Ishikawa (cell line): Measurements from ENCODE around the gene PALLD.

Experiments used
- CEBPB ChIP-seq: IDR thresholded peaks from 2 replicates; pipeline ENCODE4 v1.6.1; 2012
- CREB1 ChIP-seq: IDR thresholded peaks from 2 replicates; pipeline ENCODE4 v1.6.1; 2012; ENCODE audit warnings: low read depth
- EGR1 ChIP-seq: IDR thresholded peaks from 2 replicates; pipeline ENCODE4 v1.6.1; 2012
- EP300 ChIP-seq: IDR thresholded peaks from 2 replicates; pipeline ENCODE4 v1.6.1; 2012; ENCODE audit warnings: borderline replicate concordance
- FOXM1 ChIP-seq: IDR thresholded peaks from 2 replicates; pipeline ENCODE4 v1.6.1; 2012; ENCODE audit warnings: low read depth, borderline replicate concordance
- MAX ChIP-seq: IDR thresholded peaks from 2 replicates; pipeline ENCODE4 v1.6.1; 2012
- NFIC ChIP-seq: IDR thresholded peaks from 2 replicates; pipeline ENCODE4 v1.6.1; 2012
- RAD21 ChIP-seq: IDR thresholded peaks from 2 replicates; pipeline ENCODE4 v1.6.1; 2012; ENCODE audit warnings: low read depth
- TAF1 ChIP-seq: IDR thresholded peaks from 2 replicates; pipeline ENCODE4 v1.6.1; 2012; ENCODE audit warnings: low read depth, mild to moderate bottlenecking
- TCF12 ChIP-seq: IDR thresholded peaks from 2 replicates; pipeline ENCODE4 v1.6.1; 2012; ENCODE audit warnings: low read depth
- TEAD4 ChIP-seq: IDR thresholded peaks from 2 replicates; pipeline ENCODE4 v1.6.1; 2012
- YY1 ChIP-seq: IDR thresholded peaks from 2 replicates; pipeline ENCODE4 v1.6.1; 2012; ENCODE audit warnings: low read depth
- ZBTB7A ChIP-seq: IDR thresholded peaks from 2 replicates; pipeline ENCODE4 v1.6.1; 2012; ENCODE audit warnings: low read depth
- TF ChIP-seq, protein P1 (sequence below): IDR thresholded peaks from 2 replicates; pipeline ENCODE4 v1.6.1; 2012
- TF ChIP-seq, protein P2 (sequence below): IDR thresholded peaks from 2 replicates; pipeline ENCODE4 v1.6.1; 2012; ENCODE audit warnings: low read depth, mild to moderate bottlenecking

PALLD gene

GRCh38 chr4:168478868-168479267 is 18.0 kb upstream of the PALLD start:
- TF ChIP-seq, protein P1, sequence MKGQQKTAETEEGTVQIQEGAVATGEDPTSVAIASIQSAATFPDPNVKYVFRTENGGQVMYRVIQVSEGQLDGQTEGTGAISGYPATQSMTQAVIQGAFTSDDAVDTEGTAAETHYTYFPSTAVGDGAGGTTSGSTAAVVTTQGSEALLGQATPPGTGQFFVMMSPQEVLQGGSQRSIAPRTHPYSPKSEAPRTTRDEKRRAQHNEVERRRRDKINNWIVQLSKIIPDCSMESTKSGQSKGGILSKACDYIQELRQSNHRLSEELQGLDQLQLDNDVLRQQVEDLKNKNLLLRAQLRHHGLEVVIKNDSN: no peak
- TF ChIP-seq TCF12 (no peak), EGR1 (no peak), TEAD4 (no peak), CEBPB (no peak), TAF1 (no peak), EP300 (no peak), MAX (no peak), CREB1 (no peak), ZBTB7A (no peak), FOXM1 (no peak), RAD21 (no peak), NFIC (no peak), YY1 (no peak)
- TF ChIP-seq, protein P2, sequence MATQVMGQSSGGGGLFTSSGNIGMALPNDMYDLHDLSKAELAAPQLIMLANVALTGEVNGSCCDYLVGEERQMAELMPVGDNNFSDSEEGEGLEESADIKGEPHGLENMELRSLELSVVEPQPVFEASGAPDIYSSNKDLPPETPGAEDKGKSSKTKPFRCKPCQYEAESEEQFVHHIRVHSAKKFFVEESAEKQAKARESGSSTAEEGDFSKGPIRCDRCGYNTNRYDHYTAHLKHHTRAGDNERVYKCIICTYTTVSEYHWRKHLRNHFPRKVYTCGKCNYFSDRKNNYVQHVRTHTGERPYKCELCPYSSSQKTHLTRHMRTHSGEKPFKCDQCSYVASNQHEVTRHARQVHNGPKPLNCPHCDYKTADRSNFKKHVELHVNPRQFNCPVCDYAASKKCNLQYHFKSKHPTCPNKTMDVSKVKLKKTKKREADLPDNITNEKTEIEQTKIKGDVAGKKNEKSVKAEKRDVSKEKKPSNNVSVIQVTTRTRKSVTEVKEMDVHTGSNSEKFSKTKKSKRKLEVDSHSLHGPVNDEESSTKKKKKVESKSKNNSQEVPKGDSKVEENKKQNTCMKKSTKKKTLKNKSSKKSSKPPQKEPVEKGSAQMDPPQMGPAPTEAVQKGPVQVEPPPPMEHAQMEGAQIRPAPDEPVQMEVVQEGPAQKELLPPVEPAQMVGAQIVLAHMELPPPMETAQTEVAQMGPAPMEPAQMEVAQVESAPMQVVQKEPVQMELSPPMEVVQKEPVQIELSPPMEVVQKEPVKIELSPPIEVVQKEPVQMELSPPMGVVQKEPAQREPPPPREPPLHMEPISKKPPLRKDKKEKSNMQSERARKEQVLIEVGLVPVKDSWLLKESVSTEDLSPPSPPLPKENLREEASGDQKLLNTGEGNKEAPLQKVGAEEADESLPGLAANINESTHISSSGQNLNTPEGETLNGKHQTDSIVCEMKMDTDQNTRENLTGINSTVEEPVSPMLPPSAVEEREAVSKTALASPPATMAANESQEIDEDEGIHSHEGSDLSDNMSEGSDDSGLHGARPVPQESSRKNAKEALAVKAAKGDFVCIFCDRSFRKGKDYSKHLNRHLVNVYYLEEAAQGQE: no peak

- no peak for TF ChIP-seq TEAD4
- TF ChIP-seq MAX: no peak
- TF ChIP-seq EGR1: no peak
- no peak for TF ChIP-seq CEBPB
- no peak for TF ChIP-seq CREB1
- TF ChIP-seq EP300: no peak
- TF ChIP-seq ZBTB7A: no peak
- TF ChIP-seq RAD21: no peak
These were observed 15.8 kb upstream of the PALLD start for GRCh38 chr4:168480931-168481611.

DNA sequence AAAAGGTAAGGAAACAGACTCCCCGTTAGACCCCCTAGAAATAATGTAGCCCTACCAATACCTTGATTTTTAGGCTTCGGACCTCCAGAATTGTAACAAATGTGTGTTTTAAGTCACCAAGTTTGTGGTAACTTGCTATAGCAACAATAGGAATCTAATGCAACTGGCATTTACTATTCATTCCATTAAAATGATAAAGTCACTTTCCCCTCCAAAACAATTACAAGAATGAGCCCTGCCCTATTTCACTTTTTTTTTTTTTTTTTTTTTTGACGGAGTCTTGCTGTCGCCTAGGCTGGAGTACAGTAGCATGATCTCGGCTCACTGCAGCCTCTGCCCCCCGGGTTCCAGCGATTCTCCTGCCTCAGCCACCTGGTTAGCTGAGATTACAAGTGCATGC is 13.0 kb upstream of the PALLD start:
- TF ChIP-seq FOXM1: no peak
- TF ChIP-seq, protein P1: no peak
- no peak for TF ChIP-seq EGR1
- TF ChIP-seq YY1: no peak
- TF ChIP-seq CEBPB: no peak
- TF ChIP-seq EP300: no peak
- no peak for TF ChIP-seq ZBTB7A
- TF ChIP-seq TAF1: no peak
- no peak for TF ChIP-seq NFIC
- no peak for TF ChIP-seq RAD21
- no peak for TF ChIP-seq CREB1
- no peak for TF ChIP-seq TEAD4
- TF ChIP-seq MAX: no peak
- TF ChIP-seq, protein P2: no peak
- TF ChIP-seq TCF12: no peak

DNA sequence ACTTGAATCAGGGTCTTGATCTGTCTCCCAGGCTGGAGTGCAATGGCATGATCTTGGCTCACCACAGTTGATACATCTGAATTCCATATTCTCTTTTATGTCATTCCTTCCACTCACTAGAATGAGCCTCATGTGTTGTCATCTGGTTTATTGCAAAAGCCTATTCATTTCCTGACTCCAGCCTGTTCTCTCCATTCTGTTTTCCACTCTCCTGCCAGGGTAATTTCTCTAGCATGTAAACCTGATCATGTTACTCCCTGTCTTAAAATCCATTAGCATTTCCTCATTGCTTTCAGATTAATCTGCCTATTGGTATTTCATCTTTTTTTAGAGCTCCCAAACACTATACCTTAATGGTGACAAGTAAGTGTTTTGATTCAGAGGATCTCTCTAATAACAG is 12.2 kb upstream of the PALLD start:
- TF ChIP-seq NFIC (no peak), ZBTB7A (no peak), TAF1 (no peak), CREB1 (no peak), TEAD4 (no peak), TCF12 (no peak), EGR1 (no peak), RAD21 (no peak), YY1 (no peak), CEBPB (no peak), MAX (no peak), EP300 (no peak), FOXM1 (no peak)
- TF ChIP-seq, protein P1: no peak
- TF ChIP-seq, protein P2: no peak
